ENCODE results near the gene FAT1.

DNA sequence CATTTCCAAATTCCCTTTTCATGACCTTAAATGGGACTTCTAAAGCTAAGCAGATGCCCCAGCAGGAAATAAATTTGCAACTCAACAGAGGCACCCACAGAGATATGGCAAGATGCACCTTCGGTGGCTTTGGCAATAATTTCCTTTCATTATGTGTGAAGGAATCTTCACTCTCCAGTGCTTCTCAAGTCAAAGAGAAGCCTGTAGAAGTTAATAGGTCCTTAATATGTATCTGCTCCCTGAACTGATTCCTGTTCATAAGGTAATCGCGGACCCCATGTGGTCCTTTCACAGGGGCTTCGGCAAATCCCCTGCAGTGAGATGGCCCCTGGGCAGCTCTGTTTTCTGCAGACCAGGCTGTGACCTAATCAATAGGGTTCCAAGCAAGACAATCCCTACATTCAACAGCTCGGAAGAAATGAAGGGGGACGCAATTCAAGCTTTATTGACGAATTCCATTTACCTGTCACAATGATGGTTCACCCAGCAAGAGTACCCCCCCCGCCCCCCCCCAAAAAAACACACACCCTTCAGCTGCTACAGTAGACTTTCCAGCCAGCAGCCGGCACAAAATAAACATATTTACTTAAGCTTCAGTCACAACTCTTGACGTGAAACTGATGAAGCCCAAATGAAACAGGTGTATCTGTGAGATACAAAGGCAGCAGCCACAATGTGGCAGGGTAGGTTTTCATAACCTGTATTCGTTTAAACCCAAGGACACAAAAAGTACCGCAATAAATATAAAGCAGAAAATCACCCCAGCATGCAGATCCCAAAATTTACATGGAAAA, 35.3 kb downstream of the FAT1 start:
- TF ChIP-seq, protein P1, sequence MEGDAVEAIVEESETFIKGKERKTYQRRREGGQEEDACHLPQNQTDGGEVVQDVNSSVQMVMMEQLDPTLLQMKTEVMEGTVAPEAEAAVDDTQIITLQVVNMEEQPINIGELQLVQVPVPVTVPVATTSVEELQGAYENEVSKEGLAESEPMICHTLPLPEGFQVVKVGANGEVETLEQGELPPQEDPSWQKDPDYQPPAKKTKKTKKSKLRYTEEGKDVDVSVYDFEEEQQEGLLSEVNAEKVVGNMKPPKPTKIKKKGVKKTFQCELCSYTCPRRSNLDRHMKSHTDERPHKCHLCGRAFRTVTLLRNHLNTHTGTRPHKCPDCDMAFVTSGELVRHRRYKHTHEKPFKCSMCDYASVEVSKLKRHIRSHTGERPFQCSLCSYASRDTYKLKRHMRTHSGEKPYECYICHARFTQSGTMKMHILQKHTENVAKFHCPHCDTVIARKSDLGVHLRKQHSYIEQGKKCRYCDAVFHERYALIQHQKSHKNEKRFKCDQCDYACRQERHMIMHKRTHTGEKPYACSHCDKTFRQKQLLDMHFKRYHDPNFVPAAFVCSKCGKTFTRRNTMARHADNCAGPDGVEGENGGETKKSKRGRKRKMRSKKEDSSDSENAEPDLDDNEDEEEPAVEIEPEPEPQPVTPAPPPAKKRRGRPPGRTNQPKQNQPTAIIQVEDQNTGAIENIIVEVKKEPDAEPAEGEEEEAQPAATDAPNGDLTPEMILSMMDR (IDR thresholded peaks at IDR 0.05) = no peak
- TF ChIP-seq EZH2 (IDR thresholded peaks at IDR 0.05; ENCODE audit: borderline replicate concordance, insufficient read depth, low read depth, low read length, poor library complexity, severe bottlenecking) = no peak
